HG03442 (cell line): ENCODE measurements around the gene GMPPA.
A peak's percentile ranks its signal among the peaks of the same experiment; 100 is the strongest.

ENCODE experiments used
- ATAC-seq: cut with Tn5 transposase; IDR thresholded peaks from one replicate; pipeline ENCODE4 v1.9.1; 2021; ENCODE audit warnings: mild to moderate bottlenecking, moderate library complexity; ENCODE audit not compliant: unreplicated experiment

GMPPA gene

DNA sequence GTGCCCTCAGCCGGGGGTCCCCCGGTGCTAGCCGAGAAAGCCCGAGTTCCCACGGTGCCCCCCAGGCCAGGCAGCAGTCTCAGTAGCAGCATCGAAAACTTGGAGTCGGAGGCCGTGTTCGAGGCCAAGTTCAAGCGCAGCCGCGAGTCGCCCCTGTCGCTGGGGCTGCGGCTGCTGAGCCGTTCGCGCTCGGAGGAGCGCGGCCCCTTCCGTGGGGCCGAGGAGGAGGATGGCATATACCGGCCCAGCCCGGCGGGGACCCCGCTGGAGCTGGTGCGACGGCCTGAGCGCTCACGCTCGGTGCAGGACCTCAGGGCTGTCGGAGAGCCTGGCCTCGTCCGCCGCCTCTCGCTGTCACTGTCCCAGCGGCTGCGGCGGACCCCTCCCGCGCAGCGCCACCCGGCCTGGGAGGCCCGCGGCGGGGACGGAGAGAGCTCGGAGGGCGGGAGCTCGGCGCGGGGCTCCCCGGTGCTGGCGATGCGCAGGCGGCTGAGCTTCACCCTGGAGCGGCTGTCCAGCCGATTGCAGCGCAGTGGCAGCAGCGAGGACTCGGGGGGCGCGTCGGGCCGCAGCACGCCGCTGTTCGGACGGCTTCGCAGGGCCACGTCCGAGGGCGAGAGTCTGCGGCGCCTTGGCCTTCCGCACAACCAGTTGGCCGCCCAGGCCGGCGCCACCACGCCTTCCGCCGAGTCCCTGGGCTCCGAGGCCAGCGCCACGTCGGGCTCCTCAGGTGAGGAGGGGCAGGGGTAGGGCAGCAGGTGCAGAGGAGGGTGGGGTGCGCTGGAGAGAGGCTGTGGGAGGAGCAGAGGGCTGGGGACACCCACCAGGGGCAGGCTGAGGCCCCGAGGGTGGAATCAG, 14.1 kb upstream of the GMPPA start:
- no peak for ATAC-seq

DNA sequence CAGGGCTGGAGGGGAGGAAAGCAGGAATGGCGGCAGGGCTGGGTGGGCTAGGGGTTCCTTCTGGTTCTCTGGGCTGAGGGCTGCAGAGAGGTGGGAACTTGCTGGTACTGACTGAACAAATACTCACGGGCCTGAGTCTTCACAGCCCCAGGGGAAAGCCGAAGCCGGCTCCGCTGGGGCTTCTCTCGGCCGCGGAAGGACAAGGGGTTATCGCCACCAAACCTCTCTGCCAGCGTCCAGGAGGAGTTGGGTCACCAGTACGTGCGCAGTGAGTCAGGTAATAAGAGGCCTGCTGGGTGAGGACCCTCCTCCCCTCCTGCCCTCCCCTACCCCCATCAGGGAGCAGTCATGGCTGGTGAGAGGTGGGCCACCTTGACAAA, 13.5 kb upstream of the GMPPA start:
- no peak for ATAC-seq

DNA sequence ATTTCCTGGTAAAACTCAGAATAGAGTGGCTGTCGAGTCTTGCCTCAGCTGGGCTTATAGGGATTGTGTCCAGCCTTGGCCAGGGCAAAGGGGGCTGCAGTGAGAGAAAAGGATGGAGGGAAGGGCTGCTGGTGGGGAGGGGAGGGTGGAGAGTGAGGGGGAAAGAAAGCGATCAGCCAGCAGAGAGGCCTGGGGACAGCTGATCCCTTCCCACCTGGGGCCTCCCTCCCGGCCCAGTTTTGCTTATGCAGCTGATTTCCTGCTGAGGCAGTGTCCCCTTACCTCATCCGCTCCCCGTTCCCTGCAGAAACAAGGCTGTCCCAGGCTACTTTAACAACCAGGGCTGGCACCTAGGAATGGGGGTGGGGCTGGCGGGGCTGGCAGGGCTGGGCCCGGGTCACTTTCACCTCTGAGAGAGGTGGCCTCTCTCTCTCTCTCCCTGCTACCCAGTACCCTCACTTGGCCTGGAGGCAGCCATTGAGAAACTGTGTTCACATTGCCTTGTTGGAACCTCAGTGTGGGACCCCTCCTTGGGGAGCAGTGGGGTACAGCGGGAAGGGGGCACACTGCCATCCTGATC, 12.2 kb upstream of the GMPPA start:
- ATAC-seq = no peak

DNA sequence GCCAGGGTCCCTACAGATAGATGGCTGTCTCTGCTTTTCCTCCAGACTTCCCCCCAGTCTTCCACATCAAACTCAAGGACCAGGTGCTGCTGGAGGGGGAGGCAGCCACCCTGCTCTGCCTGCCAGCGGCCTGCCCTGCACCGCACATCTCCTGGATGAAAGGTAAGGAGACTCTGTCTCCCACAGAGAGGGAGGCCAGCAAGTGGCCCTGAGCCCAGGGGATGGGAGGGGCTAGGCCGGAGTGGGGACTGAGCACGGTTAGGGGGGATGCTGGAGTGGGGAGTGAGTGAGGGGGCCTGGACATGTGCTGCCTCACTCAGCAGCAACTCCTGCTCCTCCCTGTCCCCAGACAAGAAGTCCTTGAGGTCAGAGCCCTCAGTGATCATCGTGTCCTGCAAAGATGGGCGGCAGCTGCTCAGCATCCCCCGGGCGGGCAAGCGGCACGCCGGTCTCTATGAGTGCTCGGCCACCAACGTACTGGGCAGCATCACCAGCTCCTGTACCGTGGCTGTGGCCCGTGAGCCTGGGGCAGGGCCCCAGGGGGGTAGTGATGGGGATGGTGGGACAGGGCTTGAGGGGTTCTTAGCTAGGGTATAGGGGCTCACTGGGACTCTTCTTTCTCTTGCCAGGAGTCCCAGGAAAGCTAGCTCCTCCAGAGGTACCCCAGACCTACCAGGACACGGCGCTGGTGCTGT, 10.4 kb upstream of the GMPPA start:
- ATAC-seq = no peak

DNA sequence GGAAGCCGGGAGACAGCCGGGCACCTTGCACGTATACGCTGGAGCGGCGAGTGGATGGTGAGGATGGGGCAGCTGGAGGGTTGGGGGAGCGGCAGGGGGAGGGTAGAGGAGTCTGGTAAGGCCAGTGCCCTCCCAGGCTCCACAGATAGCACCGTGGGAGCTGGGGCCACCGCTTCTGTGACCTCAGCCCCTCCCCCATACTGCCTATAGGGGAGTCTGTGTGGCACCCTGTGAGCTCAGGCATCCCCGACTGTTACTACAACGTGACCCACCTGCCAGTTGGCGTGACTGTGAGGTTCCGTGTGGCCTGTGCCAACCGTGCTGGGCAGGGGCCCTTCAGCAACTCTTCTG, 9.9 kb upstream of the GMPPA start:
- no peak for ATAC-seq

DNA sequence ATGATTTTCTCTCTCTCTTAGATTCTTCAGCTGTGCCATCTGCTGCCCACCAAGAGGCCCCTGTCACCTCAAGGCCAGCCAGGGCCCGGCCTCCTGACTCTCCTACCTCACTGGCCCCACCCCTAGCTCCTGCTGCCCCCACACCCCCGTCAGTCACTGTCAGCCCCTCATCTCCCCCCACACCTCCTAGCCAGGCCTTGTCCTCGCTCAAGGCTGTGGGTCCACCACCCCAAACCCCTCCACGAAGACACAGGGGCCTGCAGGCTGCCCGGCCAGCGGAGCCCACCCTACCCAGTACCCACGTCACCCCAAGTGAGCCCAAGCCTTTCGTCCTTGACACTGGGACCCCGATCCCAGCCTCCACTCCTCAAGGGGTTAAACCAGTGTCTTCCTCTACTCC, 9.4 kb upstream of the GMPPA start:
- ATAC-seq = no peak

DNA sequence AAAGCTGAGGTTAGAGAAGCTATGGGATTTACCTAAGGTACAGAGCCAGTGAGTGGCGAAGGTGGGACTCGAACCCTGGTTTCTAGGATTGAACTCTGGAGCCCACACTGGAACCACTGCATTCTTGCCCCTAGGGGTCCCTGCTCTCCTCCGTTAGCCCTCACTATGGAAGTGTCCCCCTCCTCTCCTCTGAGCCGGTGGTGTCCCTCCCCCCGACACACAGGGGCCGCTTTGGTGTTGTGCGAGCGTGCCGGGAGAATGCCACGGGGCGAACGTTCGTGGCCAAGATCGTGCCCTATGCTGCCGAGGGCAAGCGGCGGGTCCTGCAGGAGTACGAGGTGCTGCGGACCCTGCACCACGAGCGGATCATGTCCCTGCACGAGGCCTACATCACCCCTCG, 8.5 kb upstream of the GMPPA start:
- ATAC-seq = no peak

DNA sequence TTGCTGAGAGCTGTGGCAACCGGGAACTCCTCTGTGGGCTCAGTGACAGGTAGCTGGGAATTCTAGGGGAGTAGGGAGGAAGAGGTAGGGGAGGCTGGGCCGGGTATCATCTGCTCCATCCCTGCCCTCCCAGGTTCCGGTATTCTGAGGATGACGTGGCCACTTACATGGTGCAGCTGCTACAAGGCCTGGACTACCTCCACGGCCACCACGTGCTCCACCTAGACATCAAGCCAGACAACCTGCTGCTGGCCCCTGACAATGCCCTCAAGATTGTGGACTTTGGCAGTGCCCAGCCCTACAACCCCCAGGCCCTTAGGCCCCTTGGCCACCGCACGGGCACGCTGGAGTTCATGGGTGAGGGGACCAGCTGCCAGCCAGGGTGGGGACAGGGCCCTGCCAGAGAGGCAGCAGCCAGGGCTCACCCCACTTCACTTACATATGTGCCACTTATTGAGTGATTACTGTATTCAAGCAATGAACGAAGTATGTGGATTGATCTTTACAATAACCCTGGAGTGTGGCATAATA, 8.0 kb upstream of the GMPPA start:
- no peak for ATAC-seq

DNA sequence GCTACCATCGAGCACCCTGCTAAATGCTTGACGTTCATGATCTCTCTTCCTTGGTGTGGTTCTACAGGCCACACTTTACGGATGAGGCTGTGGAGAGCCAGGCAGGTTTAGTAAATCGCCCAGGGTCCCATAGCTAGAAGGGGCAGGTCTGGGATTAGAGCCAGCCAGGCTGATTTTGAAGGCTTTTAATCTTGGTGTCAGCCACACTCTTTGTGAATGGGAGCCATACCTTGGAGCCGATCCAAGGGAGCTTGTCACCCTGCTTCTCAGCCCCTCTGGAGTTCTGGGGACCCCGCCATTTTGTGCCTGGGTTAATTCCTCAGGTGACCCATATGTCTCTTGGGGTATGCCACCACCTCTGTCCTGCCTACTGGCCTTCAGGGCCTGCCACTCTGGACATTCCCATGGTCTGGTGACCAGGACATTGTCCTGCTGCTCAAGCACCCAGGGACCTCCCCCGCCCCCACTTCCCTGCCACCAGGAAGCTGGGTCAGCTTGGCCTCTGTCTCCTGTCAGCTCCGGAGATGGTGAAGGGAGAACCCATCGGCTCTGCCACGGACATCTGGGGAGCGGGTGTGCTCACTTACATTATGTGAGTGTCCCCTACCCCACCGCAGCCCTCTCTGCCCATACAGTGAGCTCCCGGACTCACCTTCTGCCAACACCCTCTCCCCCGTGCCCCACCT, 7.3 kb upstream of the GMPPA start:
- ATAC-seq = no peak

DNA sequence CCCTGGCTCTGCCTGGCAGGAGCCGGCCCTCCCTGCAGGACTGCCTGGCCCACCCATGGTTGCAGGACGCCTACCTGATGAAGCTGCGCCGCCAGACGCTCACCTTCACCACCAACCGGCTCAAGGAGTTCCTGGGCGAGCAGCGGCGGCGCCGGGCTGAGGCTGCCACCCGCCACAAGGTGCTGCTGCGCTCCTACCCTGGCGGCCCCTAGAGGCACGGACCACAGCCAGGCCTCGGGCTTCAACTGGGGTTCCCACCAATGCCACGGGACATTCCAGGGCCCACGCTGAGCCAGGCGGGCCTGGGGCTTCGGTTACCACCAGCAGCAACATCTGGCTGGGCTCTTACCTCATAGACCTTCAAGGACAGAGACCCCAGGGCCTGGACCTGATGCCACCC, 6.1 kb upstream of the GMPPA start:
- no peak for ATAC-seq

DNA sequence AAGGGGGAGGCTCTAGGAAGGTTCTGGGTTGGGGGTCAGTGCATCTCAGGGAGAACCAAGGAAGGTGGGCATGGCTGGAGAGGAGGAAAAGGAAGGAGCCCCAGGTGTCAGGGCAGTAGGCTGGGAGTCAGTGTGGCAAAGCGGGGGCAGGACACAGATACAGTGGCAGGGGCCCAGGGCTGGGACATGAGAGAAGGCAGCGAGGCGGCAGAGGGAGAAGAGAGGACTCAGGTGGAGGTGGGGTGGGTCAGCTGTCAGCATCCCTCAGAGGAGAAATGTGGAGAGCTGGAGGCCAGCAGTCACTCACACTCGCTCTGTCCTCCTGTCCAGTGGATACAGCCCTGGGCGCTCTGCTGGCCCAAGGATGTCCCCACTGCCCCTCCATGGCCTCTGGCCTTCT, 5.6 kb upstream of the GMPPA start:
- ATAC-seq = no peak

DNA sequence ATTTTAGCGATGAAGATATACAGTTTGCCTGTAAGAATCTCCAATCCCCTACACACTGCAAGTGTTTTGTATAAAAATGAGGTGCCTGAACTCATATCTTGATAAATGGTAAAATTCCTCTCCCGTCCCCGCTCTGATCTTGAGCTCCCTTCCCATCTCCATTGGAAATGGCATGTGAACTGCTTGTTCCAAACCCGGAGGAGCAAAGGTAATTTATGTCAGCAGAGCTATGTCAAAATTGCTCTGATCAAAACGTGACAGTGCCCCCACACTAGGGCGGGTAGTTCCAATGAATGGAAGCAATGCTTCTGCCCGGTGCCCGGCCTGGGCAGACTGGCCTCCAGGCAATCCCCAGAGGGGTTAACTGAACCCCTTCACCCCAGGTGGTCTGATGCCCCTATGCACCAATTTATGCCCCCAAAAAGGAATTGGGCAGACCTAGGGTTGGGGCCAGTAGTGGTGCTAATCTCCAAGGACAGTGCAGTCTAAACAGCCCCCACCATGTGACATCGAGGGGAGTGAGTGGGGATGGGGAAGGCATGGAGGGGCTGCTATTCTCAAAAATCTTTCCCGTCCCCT, 3.6 kb upstream of the GMPPA start:
- ATAC-seq = no peak

DNA sequence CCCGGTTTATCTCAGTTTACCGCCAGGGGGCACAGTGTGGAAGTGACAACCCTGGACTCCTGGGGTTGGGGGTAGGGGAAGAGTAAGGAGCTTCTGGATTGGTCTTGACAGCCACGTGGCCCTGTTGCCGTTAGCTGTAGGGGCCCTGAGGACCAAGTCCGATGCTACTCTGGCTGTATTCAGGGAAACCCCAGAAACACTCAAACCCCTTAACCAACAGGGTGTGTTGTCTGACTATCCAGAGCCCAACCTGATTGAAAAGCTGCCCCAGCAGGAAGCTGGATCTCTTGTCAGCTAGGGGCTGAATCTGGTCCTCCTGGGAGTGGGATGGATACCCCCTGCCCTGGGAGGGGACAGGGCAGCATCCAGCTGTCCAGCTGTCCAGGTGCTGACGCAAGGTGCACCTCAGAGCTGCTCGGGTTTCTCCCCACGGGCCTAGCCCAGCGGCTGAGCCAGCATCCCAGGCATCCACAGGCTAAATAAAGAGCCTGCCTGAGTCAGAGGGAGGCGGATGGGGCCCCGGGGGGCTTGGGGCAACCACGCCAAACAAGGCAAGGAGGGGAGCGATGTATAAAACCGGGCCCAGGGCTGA, 3.1 kb upstream of the GMPPA start:
- no peak for ATAC-seq

DNA sequence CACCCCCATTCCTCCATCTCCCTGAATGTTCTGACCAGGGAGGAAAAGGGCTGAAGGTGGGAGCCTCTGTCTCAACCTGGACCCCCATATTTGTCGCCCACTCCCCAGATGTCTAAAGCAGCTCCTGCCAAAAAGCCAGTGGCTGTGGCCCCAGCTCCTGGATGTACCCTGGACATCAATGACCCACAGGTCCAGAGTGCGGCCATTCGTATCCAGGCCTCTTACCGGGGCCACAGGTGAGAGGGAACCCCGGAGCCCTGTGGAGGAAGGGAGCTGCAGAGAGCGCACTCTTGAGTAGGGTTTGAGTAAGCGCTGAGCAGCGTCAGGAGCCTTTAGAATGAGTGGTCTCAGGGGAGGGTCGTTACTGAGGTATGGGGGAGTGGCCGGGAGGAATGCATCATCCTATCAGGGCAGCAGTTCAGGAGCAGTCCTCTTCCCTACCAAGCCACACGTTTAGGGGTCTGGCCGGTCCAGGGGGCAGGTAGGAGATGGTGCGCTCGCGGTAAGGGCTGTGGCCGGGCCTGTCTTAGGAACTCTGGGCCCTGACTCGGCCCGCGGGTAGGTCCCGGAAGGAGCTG, 2.4 kb upstream of the GMPPA start:
- no peak for ATAC-seq

DNA sequence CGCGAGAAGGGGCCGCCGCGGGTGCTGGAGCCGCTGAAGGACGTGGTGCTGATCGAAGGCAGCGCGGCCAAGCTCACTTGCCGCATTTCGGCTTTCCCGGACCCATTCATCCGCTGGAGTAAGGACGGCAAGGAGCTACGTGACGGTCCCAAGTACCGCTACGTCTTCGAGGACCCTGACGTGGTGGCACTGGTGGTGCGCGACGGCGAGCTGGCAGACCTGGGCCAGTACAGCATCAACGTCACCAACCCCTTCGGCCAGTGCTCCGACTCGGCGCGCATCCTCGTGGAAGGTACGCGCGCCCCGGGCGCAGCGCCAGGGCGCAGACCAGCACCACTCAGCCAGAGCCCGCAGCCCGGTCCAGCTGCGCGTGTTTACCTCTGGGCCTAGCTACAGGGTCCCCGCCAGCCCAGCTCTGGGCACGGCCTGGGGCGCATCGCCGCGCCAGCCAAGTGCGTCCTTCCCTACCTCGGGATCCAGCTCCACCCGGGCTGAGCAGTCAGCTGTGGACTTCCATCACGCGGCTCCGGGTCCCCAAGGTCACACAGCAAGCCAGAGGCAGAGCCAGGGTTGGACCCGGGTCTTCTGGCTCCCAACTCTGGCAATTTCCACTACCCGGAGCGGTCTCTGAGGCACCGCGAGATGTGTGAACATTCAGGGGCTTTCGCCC, 1.7 kb upstream of the GMPPA start:
- ATAC-seq = no peak

DNA sequence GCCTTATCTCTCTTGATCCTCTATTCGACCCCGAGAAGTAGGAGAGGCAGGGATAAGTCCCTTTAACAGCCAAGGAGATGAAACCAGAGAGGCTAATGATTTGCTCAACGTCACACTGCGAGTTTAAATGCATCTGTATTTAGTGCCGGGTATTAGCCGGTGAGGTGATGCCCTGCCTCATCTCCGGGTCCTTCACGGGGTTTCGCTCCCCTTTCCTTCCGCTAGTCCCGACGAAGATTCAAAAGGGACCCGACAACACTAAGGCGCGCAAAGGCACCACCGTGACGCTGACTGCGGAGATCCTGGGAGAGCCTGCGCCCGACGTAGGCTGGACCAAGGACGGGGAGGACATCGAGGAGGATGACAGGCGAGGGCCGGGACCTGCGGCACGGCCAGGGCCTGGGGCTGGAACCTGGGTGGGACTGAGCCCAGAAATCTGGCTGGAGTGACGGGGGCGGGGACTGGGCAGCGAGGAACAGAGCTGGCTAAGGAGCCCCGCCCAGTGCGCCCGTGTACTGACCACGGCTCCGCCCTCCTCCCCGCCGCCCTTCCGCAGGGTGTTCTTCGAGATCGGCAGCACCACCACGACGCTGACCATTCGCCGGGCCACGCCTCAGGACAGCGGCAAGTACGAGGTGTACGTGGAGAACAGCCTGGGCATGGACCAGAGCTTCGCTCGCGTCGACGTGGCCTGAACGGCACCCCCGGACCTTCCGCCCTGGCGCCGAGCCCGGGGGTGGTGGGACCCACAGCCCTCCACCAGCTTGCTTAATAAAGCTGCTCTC, 1.0 kb upstream of the GMPPA start:
- ATAC-seq = peak; percentile 18

DNA sequence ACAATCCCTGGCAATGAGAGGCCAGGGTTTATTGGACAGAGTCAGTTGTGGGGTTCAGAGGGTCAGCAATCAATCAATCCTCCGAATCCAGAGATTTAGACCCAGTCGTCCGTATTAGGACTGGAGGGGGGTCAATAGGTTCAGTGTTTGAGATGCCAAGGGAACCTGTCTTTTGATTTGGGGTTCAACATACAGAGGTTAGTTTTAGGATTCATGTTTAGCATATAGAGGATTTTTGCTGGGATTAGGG, 292 bp downstream of the GMPPA start:
- no peak for ATAC-seq

DNA sequence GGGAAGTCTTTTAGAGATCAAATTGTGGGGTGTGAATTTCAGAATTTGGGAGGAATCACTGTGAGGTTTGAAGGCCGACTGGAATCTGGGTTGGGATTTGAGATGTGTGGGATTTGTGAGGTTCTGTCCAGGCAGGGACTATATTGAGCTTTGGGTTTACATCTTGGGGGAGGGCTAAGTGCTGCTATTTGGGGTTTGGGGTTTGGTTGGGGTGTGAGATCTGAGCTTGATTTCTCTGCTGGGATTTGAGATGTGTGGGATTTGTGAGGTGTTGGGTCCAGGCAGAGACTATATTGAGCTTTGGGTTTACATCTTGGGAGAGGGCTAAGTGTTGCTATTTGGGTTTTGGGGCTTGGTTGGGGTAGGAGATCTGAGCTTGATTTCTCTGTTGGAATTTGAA, 864 bp downstream of the GMPPA start:
- no peak for ATAC-seq

DNA sequence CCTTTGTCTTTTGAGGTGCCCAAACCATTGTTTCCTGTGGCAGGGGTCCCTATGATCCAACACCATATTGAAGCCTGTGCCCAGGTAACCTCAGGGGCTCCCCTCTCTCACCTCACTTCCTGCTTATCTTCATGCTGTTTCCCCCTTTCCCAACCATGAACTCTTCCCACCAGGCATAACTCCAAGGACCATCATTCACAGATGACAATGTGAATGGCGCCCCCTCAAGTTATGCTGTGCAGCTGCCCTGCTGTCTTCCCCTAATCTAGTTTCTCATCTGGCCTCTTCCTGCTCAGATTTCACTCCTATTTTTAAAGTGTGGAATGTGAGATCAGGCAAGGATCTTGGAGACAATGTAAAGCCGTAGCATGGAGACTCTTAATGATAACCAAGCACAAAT, 1.4 kb downstream of the GMPPA start:
- no peak for ATAC-seq
